ENCODE measurements around the gene FCHSD2. TPM values are rescaled to one million over a fixed set of nuclear protein-coding genes. Genes with fewer than 3 reads are reported as not detected.

The FCHSD2 gene
- total and polyA plus RNA-seq, 9 of the 15 experiments (the other 6 are each of a cell fraction or from before 2014, with no cell fraction given) = 1.8 to 14.7 (median 6.4) TPM

- no peak for TF ChIP-seq TSHZ1 (CRISPR knock-in tag; IDR thresholded peaks at IDR 0.05)
- TF ChIP-seq ZNF121 (CRISPR knock-in tag; conservative IDR thresholded peaks at IDR 0.05) = no peak
- no peak for TF ChIP-seq ELF1 (tag; IDR thresholded peaks at IDR 0.05)
- TF ChIP-seq CBX3 (IDR thresholded peaks at IDR 0.05; ENCODE audit: borderline replicate concordance in 1 of 2, low read length in 2 of 2) = no peak
- no peak for TF ChIP-seq THRB (CRISPR knock-in tag; conservative IDR thresholded peaks at IDR 0.05)
- TF ChIP-seq ARID4B (CRISPR knock-in tag; IDR thresholded peaks at IDR 0.05) = no peak
- no peak for TF ChIP-seq HNRNPLL (IDR thresholded peaks at IDR 0.05; ENCODE audit: low read depth, low read length, poor library complexity, severe bottlenecking)
- no peak for TF ChIP-seq ZNF589 (CRISPR knock-in tag; IDR thresholded peaks at IDR 0.05; ENCODE audit: low read depth)
- TF ChIP-seq PHB (CRISPR knock-in tag; IDR thresholded peaks at IDR 0.05) = no peak
- TF ChIP-seq MXI1 (IDR thresholded peaks at IDR 0.05; ENCODE audit: low read depth, low read length) = no peak
- TF ChIP-seq ZNF12 (CRISPR knock-in tag; IDR thresholded peaks at IDR 0.05) = no peak
- no peak for TF ChIP-seq ZNF609 (CRISPR knock-in tag; IDR thresholded peaks at IDR 0.05; ENCODE audit: borderline replicate concordance)
Measured at GRCh38 chr11:72812967-72813739, 329.0 kb downstream of the FCHSD2 start (continued).

Data from K562 (cell line).